Measurements from ENCODE around the gene FGD6. TPM values are rescaled to one million over a fixed set of nuclear protein-coding genes. Genes with fewer than 3 reads are reported as not detected.

The FGD6 gene
- total and polyA plus RNA-seq, 12 donors: 1.2 to 33.4 (median 21.6) TPM

GRCh38 chr12:95116341-95116740, 100.9 kb downstream of the FGD6 start:
- 74 to 76% methylated on average over 4 of the region's 4 CpGs for WGBS, 2 donors
- Histone ChIP-seq H3K9me3 (no peaks in the 10 kb centered on the region), H3K36me3 (peaks cover 0 to 23% (median 0%) of the 10 kb centered on the region in 9 donors), H3K4me1 (peaks cover 0 to 26% (median 19%) of the 10 kb centered on the region in 9 donors), H3K27me3 (no peaks in the 10 kb centered on the region), H3K27ac (no peak overlapping the region), H3K4me3 (no peak overlapping the region)
- no peak for ATAC-seq
- no peak for TF ChIP-seq CTCF (IDR thresholded peaks at IDR 0.05)
- no peak for DNase-seq
- intact Hi-C loops (cut with DNase I): loop anchor here in 9 of 10 donors (1.0 to 10.0 kb wide), 7 partner anchors 98 to 416 kb away; partner anchors contain the start of genes FGD6 (in 5 of the 9) and VEZT (in 5 of the 9)

DNA sequence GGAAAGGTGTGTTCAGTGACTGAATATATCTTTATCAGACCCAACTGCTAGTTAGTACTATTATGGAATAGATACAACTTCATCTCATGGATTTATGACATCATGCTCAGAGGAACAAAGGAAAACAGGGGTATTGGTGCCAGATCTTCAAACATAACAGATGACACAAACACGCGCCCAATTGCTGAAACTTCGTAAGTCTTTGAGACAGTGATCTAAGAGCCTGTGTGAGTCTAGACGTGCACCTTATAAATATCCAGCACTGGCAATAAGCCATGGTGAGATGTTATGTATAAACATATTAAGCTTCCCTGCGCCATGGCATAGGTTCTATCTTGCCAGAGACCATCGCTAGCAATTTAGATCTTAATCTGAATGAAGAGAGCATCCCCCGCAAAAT, 101.6 kb downstream of the FGD6 start:
- 75 to 77% methylated on average over 7 of the region's 7 CpGs for WGBS, 2 donors

GRCh38 chr12:95114766-95115405, 102.4 kb downstream of the FGD6 start:
- WGBS, 2 donors: 71 to 75% methylated on average over 3 of the region's 3 CpGs
- Histone ChIP-seq H3K4me1 (peaks cover 0 to 26% (median 19%) of the 10 kb centered on the region in 9 donors), H3K36me3 (peaks cover 0 to 32% (median 0%) of the 10 kb centered on the region in 9 donors), H3K27ac (no peak overlapping the region), H3K9me3 (no peaks in the 10 kb centered on the region), H3K27me3 (no peaks in the 10 kb centered on the region), H3K4me3 (no peak overlapping the region)
- ATAC-seq: no peak
- intact Hi-C loops (cut with DNase I): loop anchor here in 7 of 10 donors (5.0 to 10.0 kb wide), 4 partner anchors 100 to 417 kb away; partner anchors contain the start of genes FGD6 (in 5 of the 7) and VEZT (in 5 of the 7)
- no peak for TF ChIP-seq CTCF (IDR thresholded peaks at IDR 0.05)
- DNase-seq: no peak

More for the DNA sequence above, 101.6 kb downstream of the FGD6 start:
- Histone ChIP-seq H3K4me3 (no peak overlapping the region), H3K9me3 (no peaks in the 10 kb centered on the region), H3K4me1 (peaks cover 0 to 26% (median 19%) of the 10 kb centered on the region in 9 donors), H3K27me3 (no peaks in the 10 kb centered on the region), H3K36me3 (peaks cover 0 to 30% (median 0%) of the 10 kb centered on the region in 9 donors), H3K27ac (no peak overlapping the region)
- DNase-seq (no peak), ATAC-seq (no peak)
- intact Hi-C loops (cut with DNase I): loop anchor here in 9 of 10 donors (1.0 to 10.0 kb wide), 7 partner anchors 99 to 417 kb away; partner anchors contain the start of genes FGD6 (in 5 of the 9) and VEZT (in 5 of the 9)
- no peak for TF ChIP-seq CTCF (IDR thresholded peaks at IDR 0.05)

GRCh38 chr12:95107362-95107761, 109.9 kb downstream of the FGD6 start:
- no peaks in the 10 kb centered on the region for H3K9me3 ChIP-seq
- peaks cover 0 to 86% (median 9%) of the 10 kb centered on the region in 9 donors for H3K36me3 ChIP-seq
- H3K4me3 ChIP-seq: no peak overlapping the region
- no peak overlapping the region for H3K27ac ChIP-seq
- H3K27me3 ChIP-seq: no peaks in the 10 kb centered on the region
- no peak for TF ChIP-seq CTCF (IDR thresholded peaks at IDR 0.05)
- DNase-seq (no peak), ATAC-seq (no peak)
- intact Hi-C loops (cut with DNase I): no loop called here
- WGBS, 2 donors: 86 to 87% methylated on average over 7 of the region's 7 CpGs
- H3K4me1 ChIP-seq: peaks cover 0 to 5% (median 0%) of the 10 kb centered on the region in 9 donors
